H1 (cell line): Measurements from ENCODE around the gene ATXN2L. TPM values are rescaled to one million over a fixed set of nuclear protein-coding genes. Genes with fewer than 3 reads are reported as not detected.

Experiments
- CEBPB ChIP-seq: IDR thresholded peaks from 2 replicates; pipeline ENCODE4 v1.6.1; 2012; ENCODE audit warnings: low read depth, low read length
- CTCF ChIP-seq, 3 experiments: IDR thresholded peaks; 1 replicate in 2 of 3; 2 replicates in 1 of 3; pipeline versions ENCODE4 v1.5.1 to v1.6.1; 2011; ENCODE audit warnings: low read length in 3 of 3, mild to moderate bottlenecking in 3 of 3, inconsistent platforms in 2 of 3, low read depth in 1 of 3, moderate library complexity in 1 of 3; ENCODE audit not compliant: insufficient read depth in 1 of 3; ENCODE audit errors: control extremely low read depth in 1 of 3
- E2F6 ChIP-seq: IDR thresholded peaks from 2 replicates; pipeline ENCODE4 v1.6.1; 2012; ENCODE audit warnings: inconsistent platforms
- EGR1 ChIP-seq: IDR thresholded peaks from 2 replicates; pipeline ENCODE4 v1.6.1; 2011; ENCODE audit warnings: low read depth, low read length, borderline replicate concordance
- EP300 ChIP-seq, 2 experiments: IDR thresholded peaks; 1 replicate in 1 of 2; 2 replicates in 1 of 2; pipeline ENCODE4 v1.6.1; 2011 to 2012; ENCODE audit warnings: low read depth in 2 of 2, low read length in 2 of 2, mild to moderate bottlenecking in 2 of 2, borderline replicate concordance in 1 of 2, inconsistent platforms in 1 of 2, moderate library complexity in 1 of 2
- GABPA ChIP-seq: IDR thresholded peaks from 2 replicates; pipeline ENCODE4 v1.6.1; 2011; ENCODE audit warnings: mild to moderate bottlenecking, low read length, moderate library complexity, borderline replicate concordance; ENCODE audit not compliant: insufficient read depth
- HDAC2 ChIP-seq, 2 experiments: fragments of 300-600 bp in 1 of 2; sonication (generic) in 1 of 2; IDR thresholded peaks; 2 replicates each; pipeline ENCODE4 v1.6.1; 2011 to 2012; ENCODE audit warnings: low read depth in 2 of 2, low read length in 2 of 2, mild to moderate bottlenecking in 2 of 2, moderate library complexity in 2 of 2, borderline replicate concordance in 1 of 2, inconsistent platforms in 1 of 2
- JUND ChIP-seq: IDR thresholded peaks from 2 replicates; pipeline ENCODE4 v1.6.1; 2011; ENCODE audit warnings: mild to moderate bottlenecking, improper control_type of control experiment, low read length
- KDM1A ChIP-seq: fragments of 200-600, 300-600 bp; sonication (generic); IDR thresholded peaks from 2 replicates; pipeline ENCODE4 v1.7.1; 2016; ENCODE audit warnings: mild to moderate bottlenecking, low read length, borderline replicate concordance
- KDM5A ChIP-seq: fragments of 200-600 bp; IDR thresholded peaks from 2 replicates; pipeline ENCODE4 v1.7.1; 2012; ENCODE audit warnings: mild to moderate bottlenecking, low read length, inconsistent platforms, mixed read lengths
- MAX ChIP-seq: IDR thresholded peaks from 2 replicates; pipeline ENCODE4 v1.6.1; 2012; ENCODE audit warnings: inconsistent platforms
- POLR2A ChIP-seq, 2 experiments: IDR thresholded peaks; 1 replicate in 1 of 2; 2 replicates in 1 of 2; pipeline ENCODE4 v1.6.1; 2011; ENCODE audit warnings: low read depth in 2 of 2, low read length in 2 of 2, mild to moderate bottlenecking in 2 of 2; ENCODE audit errors: control extremely low read depth in 1 of 2
- POU5F1 ChIP-seq: IDR thresholded peaks from 2 replicates; pipeline ENCODE4 v1.6.1; 2011; ENCODE audit warnings: low read depth, mild to moderate bottlenecking, low read length, moderate library complexity
- RFX5 ChIP-seq: IDR thresholded peaks from 2 replicates; pipeline ENCODE4 v1.6.1; 2011; ENCODE audit warnings: low read depth, low read length, improper control_type of control experiment, borderline replicate concordance
- RXRA ChIP-seq: IDR thresholded peaks from 2 replicates; pipeline ENCODE4 v1.6.1; 2011; ENCODE audit warnings: low read depth, mild to moderate bottlenecking, low read length, moderate library complexity; ENCODE audit not compliant: insufficient read depth
- SIN3A ChIP-seq, 2 experiments: IDR thresholded peaks in 1 of 2; conservative IDR thresholded peaks in 1 of 2; 2 replicates each; pipeline ENCODE4 v1.6.1; 2011 to 2012; ENCODE audit warnings: low read length in 2 of 2, improper control_type of control experiment in 1 of 2, low read depth in 1 of 2, mild to moderate bottlenecking in 1 of 2
- SIRT6 ChIP-seq: IDR thresholded peaks from one replicate; pipeline ENCODE4 v1.7.1; 2012; ENCODE audit warnings: low read length, inconsistent platforms
- SP1 ChIP-seq: IDR thresholded peaks from 2 replicates; pipeline ENCODE4 v1.6.1; 2011; ENCODE audit warnings: low read depth, low read length
- SRF ChIP-seq: IDR thresholded peaks from 2 replicates; pipeline ENCODE4 v1.6.1; 2011; ENCODE audit warnings: mild to moderate bottlenecking, low read depth, low read length, moderate library complexity
- TAF1 ChIP-seq: IDR thresholded peaks from 2 replicates; pipeline ENCODE4 v1.6.1; 2011; ENCODE audit warnings: mild to moderate bottlenecking, low read depth, low read length
- polyA plus RNA-seq, 7 experiments: library from polyadenylated mRNA; depleted of rRNA in 3 of 7; stranded (reverse) in 5 of 7; unstranded in 2 of 7; fragments of >200 nt in 5 of 7; fragments of 200-250 nt in 2 of 7; gene quantifications; 1 replicate in 5 of 7; 2 replicates in 1 of 7; 4 replicates in 1 of 7; pipeline versions ENCODE4 v1.2.1 to v1.2.3, GENCODE V29; 2011 to 2013; ENCODE audit warnings: missing spikeins in 2 of 7, mixed read lengths in 2 of 7
- total RNA-seq: library from RNA; stranded (reverse); fragmentation: NEBNext Ultra II Directional; extraction: Animal tissue kit (Norgen Biotek cat#: 25700); gene quantifications from 2 replicates; pipeline ENCODE4 v1.2.1, GENCODE V29; 2021

ATXN2L gene
- total and polyA plus RNA-seq, 2 of the 8 experiments (the other 6 are each of a cell fraction or from before 2014, with no cell fraction given) = 79.1 to 227 TPM

- TF ChIP-seq CTCF (IDR thresholded peaks at IDR 0.05; ENCODE audit: control extremely low read depth in 1 of 3, insufficient read depth in 1 of 3, low read depth in 1 of 3, low read length in 3 of 3) (no peak), SP1 (peak; percentile 46; the same call in 1 of the 2 replicates), POU5F1 (no peak), SRF (no peak), POLR2A (IDR thresholded peaks at IDR 0.05; ENCODE audit: control extremely low read depth in 1 of 2, low read depth in 2 of 2, low read length in 2 of 2) (peak; percentile 92 to 94), JUND (no peak), RXRA (no peak), CEBPB (peak; percentile 11; the same call in 1 of the 2 replicates), RFX5 (no peak), SIN3A (conservative IDR thresholded peaks at IDR 0.05 in 1 of 2, IDR thresholded peaks at IDR 0.05 in 1 of 2; ENCODE audit: low read depth in 1 of 2, low read length in 2 of 2) (peak; percentile 27 to 54; a peak in 1 of 4 replicates), EGR1 (peak; percentile 100), KDM1A (no peak), GABPA (no peak), MAX (peak; percentile 74), TAF1 (peak; percentile 91), HDAC2 (IDR thresholded peaks at IDR 0.05; ENCODE audit: borderline replicate concordance in 1 of 2, low read depth in 2 of 2, low read length in 2 of 2) (peak; percentile 89 to 99; a peak in 3 of 4 replicates), E2F6 (no peak), EP300 (IDR thresholded peaks at IDR 0.05; ENCODE audit: borderline replicate concordance in 1 of 2, low read depth in 2 of 2, low read length in 2 of 2) (peak in 1 of 2 experiments; percentile 12; a peak in 1 of 3 replicates), SIRT6 (no peak), KDM5A (0 out of 2 replicates have a peak, but pooled peaks have one; percentile 43)
Measured at GRCh38 chr16:28822520-28823290, at the start of gene ATXN2L (continued).
